Osteocyte (in vitro differentiated cells): ENCODE data around the gene CCDC83. TPM values are rescaled to one million over a fixed set of nuclear protein-coding genes. Genes with fewer than 3 reads are reported as not detected.
"Not testable (repeated sequence)": the region's sequence is repeated elsewhere in the genome, so short reads cannot be mapped to it uniquely, and the experiment has no call there.

Source experiments
- DNase-seq: peaks from one replicate; pipeline ENCODE4 v3.0.0; 2021; ENCODE audit warnings: mixed read lengths; ENCODE audit not compliant: unreplicated experiment; ENCODE audit errors: extremely low spot score
- H3K27ac Mint-ChIP-seq: one replicate; pipeline ENCODE4 v1.8.0; 2021; ENCODE audit warnings: mild to moderate bottlenecking, mixed read lengths; ENCODE audit not compliant: unreplicated experiment
- H3K27me3 Mint-ChIP-seq: one replicate; pipeline ENCODE4 v1.8.0; 2021; ENCODE audit warnings: mixed read lengths; ENCODE audit not compliant: unreplicated experiment
- H3K36me3 Mint-ChIP-seq: one replicate; pipeline ENCODE4 v1.8.0; 2021; ENCODE audit warnings: mixed read lengths; ENCODE audit not compliant: unreplicated experiment
- H3K4me1 Mint-ChIP-seq: one replicate; pipeline ENCODE4 v1.8.0; 2021; ENCODE audit warnings: mixed read lengths; ENCODE audit not compliant: unreplicated experiment
- H3K4me3 Mint-ChIP-seq: one replicate; pipeline ENCODE4 v1.8.0; 2021; ENCODE audit warnings: mild to moderate bottlenecking, moderate library complexity, mixed read lengths; ENCODE audit not compliant: unreplicated experiment
- H3K9me3 Mint-ChIP-seq: one replicate; pipeline ENCODE4 v1.8.0; 2021; ENCODE audit warnings: mixed read lengths; ENCODE audit not compliant: unreplicated experiment
- total RNA-seq: library from RNA; stranded (reverse); gene quantifications from 2 replicates; pipeline ENCODE4 v1.2.1, GENCODE V29; 2021
- TF ChIP-seq, protein P1 (sequence below): fragments of 200-600 bp; sonication (generic); IDR thresholded peaks from 2 replicates; pipeline ENCODE4 v1.5.0; 2021; ENCODE audit warnings: antibody characterized with exemption, mild to moderate bottlenecking, moderate library complexity

Gene CCDC83
- total RNA-seq, 1 donor from 2014 or later: not detected

DNA sequence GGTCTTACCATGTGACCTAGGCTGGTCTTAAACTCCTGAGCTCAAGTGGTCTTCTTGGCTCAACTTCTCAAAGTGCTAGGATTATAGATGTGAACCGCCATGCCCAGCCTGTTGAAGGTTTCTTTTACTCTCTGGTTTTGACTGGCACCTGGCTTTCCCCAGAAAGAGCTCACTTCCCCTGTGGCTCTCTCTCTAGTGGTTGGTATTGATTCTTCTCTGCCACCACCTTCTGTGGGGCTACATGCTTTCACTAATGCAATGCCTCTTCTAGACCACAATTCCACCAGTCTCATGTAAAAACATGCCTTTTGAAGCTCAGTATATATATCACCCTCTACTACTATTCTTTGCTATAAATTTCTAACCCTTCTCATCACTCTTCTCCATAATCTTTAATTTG, 67.2 kb downstream of the CCDC83 start:
- Mint-ChIP-seq H3K4me3 (no peak overlapping the region), H3K27me3 (peaks cover 49% of the 10 kb centered on the region), H3K9me3 (no peaks in the 10 kb centered on the region), H3K27ac (no peak overlapping the region), H3K4me1 (peaks cover 2% of the 10 kb centered on the region), H3K36me3 (peaks cover 2% of the 10 kb centered on the region)
- DNase-seq: no peak
- TF ChIP-seq, protein P1, sequence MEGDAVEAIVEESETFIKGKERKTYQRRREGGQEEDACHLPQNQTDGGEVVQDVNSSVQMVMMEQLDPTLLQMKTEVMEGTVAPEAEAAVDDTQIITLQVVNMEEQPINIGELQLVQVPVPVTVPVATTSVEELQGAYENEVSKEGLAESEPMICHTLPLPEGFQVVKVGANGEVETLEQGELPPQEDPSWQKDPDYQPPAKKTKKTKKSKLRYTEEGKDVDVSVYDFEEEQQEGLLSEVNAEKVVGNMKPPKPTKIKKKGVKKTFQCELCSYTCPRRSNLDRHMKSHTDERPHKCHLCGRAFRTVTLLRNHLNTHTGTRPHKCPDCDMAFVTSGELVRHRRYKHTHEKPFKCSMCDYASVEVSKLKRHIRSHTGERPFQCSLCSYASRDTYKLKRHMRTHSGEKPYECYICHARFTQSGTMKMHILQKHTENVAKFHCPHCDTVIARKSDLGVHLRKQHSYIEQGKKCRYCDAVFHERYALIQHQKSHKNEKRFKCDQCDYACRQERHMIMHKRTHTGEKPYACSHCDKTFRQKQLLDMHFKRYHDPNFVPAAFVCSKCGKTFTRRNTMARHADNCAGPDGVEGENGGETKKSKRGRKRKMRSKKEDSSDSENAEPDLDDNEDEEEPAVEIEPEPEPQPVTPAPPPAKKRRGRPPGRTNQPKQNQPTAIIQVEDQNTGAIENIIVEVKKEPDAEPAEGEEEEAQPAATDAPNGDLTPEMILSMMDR: no peak

DNA sequence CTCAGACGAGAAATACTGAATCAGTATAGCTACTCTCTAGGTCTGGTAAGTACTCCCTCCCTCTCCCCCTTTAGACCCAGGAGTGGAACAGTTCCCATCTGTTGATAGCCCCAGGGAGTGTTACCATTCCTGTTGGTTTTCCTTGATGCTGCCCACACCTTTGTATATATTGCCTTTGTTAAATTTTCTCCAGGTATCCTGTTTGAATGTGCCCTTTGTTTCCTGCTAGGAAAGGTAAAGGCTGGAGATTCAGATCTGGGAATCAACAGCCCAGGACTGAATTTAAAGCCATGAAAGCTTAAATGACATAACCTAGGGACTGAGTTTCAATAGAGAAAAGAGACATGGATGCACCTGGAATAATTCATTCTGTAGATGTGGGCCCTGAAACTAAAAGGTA, 68.3 kb downstream of the CCDC83 start:
- H3K27me3 Mint-ChIP-seq: peaks cover 53% of the 10 kb centered on the region
- H3K4me3 Mint-ChIP-seq: no peak overlapping the region
- H3K9me3 Mint-ChIP-seq: no peaks in the 10 kb centered on the region
- DNase-seq: no peak
- TF ChIP-seq, protein P1: no peak
- H3K27ac Mint-ChIP-seq: no peak overlapping the region
- H3K36me3 Mint-ChIP-seq: peaks cover 2% of the 10 kb centered on the region
- H3K4me1 Mint-ChIP-seq: peaks cover 2% of the 10 kb centered on the region

DNA sequence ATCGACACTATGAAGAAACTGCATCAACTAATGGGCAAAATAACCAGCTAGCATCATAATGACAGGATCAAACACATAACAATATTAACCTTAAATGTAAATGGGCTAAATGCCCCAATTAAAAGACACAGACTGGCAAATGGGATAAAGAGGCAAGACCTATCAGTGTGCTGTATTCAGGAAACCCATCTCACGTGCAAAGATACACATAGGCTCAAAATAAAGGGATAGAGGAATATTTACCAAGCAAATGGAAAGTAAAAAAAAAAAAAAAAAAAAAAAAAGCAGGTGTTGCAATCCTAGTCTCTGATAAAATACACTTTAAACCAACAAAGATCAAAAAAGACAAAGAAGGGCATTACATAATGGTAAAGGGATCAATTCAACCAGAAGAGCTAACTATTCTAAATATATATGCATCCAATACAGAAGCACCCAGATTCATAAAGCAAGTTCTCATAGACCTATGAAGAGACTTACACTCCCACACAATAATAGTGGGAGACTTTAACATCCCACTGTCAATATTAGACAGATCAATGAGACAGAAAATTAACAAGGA, 71.6 kb downstream of the CCDC83 start:
- not testable (repeated sequence) for H3K4me3 Mint-ChIP-seq, DNase-seq, H3K9me3 Mint-ChIP-seq, H3K4me1 Mint-ChIP-seq, H3K36me3 Mint-ChIP-seq, H3K27ac Mint-ChIP-seq
- H3K27me3 Mint-ChIP-seq: peaks cover 52% of the 10 kb centered on the region

DNA sequence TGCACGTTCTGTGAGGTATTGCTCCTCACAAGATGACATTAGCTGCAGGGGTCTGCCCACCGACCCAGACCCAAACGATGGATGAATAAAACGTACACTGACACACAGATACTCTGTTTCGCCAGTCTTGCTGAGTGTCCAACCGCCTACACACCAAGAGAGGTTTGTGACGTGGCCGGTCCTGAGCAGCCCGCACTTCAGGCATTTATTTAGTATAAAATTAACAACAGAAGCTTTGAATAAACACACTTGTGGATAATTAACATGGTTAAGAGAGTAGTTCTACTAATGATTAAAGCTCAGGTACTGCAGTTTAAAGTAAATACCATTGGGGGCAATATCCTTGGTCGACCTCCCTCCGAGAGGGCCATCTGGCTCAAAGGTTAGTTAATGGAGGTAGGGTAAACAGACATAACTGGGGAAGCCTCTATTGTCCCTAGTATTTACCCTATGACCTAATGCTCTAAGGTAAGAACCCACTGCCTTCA, 75.7 kb downstream of the CCDC83 start:
- TF ChIP-seq, protein P1: no peak
- Mint-ChIP-seq H3K27me3 (peaks cover 36% of the 10 kb centered on the region), H3K4me1 (no peaks in the 10 kb centered on the region), H3K36me3 (no peaks in the 10 kb centered on the region), H3K9me3 (peaks cover 5% of the 10 kb centered on the region), H3K4me3 (no peak overlapping the region), H3K27ac (no peak overlapping the region)
- DNase-seq: no peak

DNA sequence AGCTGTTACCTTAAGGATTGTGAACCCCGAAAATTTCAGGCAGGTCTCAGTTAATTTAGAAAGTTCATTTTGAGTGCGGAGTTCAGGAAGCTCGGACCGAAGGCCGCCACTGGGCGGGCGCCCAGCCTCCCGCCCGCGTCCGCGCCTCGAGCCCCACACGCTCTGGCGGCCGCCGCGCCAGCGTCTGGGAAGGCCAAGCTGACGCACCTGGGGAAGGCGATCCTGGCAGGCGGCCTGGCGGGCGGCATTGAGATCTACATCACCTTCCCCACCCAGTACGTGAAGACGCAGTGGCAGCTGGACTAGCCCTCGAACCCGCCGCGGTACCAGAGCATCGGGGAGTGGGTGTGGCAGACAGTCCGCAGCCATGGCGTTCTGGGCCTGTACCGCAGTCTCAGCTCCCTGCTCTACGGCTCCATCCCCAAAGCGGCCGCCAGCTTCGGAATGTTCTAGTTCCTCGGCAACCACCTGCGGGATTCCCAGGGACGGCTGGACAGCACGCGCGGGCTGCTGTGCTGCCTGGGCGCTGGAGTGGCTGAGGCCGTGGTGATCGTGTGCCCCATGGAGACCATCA, 79.5 kb downstream of the CCDC83 start:
- Mint-ChIP-seq H3K27me3 (peaks cover 8% of the 10 kb centered on the region), H3K36me3 (no peaks in the 10 kb centered on the region), H3K9me3 (no peaks in the 10 kb centered on the region), H3K4me1 (no peaks in the 10 kb centered on the region), H3K4me3 (no peak overlapping the region), H3K27ac (no peak overlapping the region)
- no peak for DNase-seq
- TF ChIP-seq, protein P1: no peak
